Dendritic cell treated with granulocyte-macrophage colony-stimulating factor and Interleukin-4, amounts not matched to agents 40 ng/mL and 50 ng/mL, for 4 days (primary cell): Measurements from ENCODE around the gene INHBE.

Experiments
- H3K27ac Mint-ChIP-seq: one replicate; pipeline ENCODE4 v1.8.0; 2022; ENCODE audit warnings: mild to moderate bottlenecking, mixed read lengths
- H3K27me3 Mint-ChIP-seq: one replicate; pipeline ENCODE4 v1.8.0; 2022; ENCODE audit warnings: mild to moderate bottlenecking, mixed read lengths
- H3K36me3 Mint-ChIP-seq: one replicate; pipeline ENCODE4 v1.8.0; 2022; ENCODE audit warnings: low read depth, mixed read lengths
- H3K4me1 Mint-ChIP-seq: one replicate; pipeline ENCODE4 v1.8.0; 2022; ENCODE audit warnings: low read depth, mixed read lengths
- H3K4me3 Mint-ChIP-seq: one replicate; pipeline ENCODE4 v1.8.0; 2022; ENCODE audit warnings: mild to moderate bottlenecking, moderate library complexity, mixed read lengths
- H3K9me3 Mint-ChIP-seq: one replicate; pipeline ENCODE4 v1.8.0; 2022; ENCODE audit warnings: mixed read lengths
- intact Hi-C: fragments of 100-400 bp; cut with micrococcal nuclease; formaldehyde crosslinking; loops from one replicate; pipeline ENCODE4 v1.15.0; 2022

INHBE gene

DNA sequence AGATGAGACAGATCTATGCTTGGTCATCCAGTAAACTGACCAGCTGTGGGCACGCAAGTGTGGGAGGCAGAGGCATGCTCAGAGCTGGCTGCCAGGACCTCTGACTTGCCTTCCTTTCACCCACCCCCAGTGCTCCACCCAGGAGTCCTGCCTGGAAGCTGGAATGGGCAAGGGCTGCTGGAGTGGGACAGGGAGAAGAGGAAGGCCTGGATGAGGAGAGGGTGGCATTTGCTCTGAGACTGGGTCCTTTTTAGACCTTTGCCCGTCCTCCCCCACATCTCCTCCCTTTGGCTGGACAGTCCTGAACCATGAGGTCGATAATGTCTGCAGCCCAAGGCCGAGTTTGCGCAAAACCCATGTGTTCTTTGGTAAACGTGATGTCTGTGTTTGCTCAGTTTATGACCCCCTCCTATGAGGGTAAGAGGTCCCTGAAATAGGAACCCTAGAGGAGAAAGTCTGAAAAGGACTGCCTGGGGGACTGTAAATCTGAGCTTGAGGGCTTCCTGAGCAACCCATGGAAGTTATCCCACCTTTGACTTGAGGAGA is 3.8 kb upstream of the INHBE start:
- Mint-ChIP-seq H3K9me3 (no peaks in the 10 kb centered on the region), H3K36me3 (no peaks in the 10 kb centered on the region), H3K27me3 (peaks cover 13% of the 10 kb centered on the region), H3K4me1 (peaks cover 23% of the 10 kb centered on the region), H3K4me3 (no peak overlapping the region), H3K27ac (no peak overlapping the region)
- intact Hi-C loops, result loop anchor here (5.0 kb wide), 1 partner anchor 189 kb away; no protein-coding TSS in a partner anchor

GRCh38 chr12:57452181-57452936 is 2.7 kb upstream of the INHBE start:
- H3K36me3 Mint-ChIP-seq, result no peaks in the 10 kb centered on the region
- peaks cover 23% of the 10 kb centered on the region for H3K4me1 Mint-ChIP-seq
- no peak overlapping the region for H3K27ac Mint-ChIP-seq
- peaks cover 14% of the 10 kb centered on the region for H3K27me3 Mint-ChIP-seq
- intact Hi-C loops, result loop anchor here (2.0 to 5.0 kb wide), 2 partner anchors 146 to 190 kb away; no protein-coding TSS in a partner anchor
- no peak overlapping the region for H3K4me3 Mint-ChIP-seq
- H3K9me3 Mint-ChIP-seq, result no peaks in the 10 kb centered on the region

DNA sequence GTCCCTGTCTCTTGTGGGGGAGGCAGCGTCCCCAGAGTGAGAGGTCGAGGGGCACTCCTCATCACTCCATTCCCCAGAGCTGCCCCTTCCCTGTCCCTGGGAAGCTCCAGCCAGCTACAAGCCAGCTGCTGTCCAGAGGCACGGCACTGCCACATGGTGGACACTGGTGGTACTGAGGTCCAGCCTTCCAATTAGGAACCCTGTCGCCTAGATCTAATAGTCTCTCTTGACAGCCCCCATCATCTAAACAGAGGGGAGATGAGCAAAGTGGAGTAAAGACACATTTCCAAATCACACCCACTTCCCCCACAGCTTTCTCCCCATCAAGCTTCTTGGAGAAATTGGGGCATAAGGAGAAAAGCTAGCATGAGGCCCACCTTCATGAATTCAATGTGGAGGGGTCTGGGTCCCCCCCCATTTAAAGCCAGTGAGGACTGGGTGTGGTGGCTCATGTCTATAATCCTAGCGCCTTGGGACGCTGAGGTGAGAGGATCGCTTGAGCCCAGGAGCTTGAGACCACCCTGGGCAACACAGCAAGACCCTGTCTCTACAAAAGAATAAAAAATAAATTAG is 2.1 kb upstream of the INHBE start:
- peaks cover 14% of the 10 kb centered on the region for H3K27me3 Mint-ChIP-seq
- H3K4me1 Mint-ChIP-seq, result peaks cover 23% of the 10 kb centered on the region
- intact Hi-C loops, result loop anchor here (2.0 to 5.0 kb wide), 2 partner anchors 146 to 191 kb away; no protein-coding TSS in a partner anchor
- no peak overlapping the region for H3K27ac Mint-ChIP-seq
- H3K4me3 Mint-ChIP-seq, result no peak overlapping the region
- H3K36me3 Mint-ChIP-seq, result no peaks in the 10 kb centered on the region
- no peaks in the 10 kb centered on the region for H3K9me3 Mint-ChIP-seq

GRCh38 chr12:57454213-57454565 is 918 bp upstream of the INHBE start:
- Mint-ChIP-seq H3K27ac (no peak overlapping the region), H3K4me3 (no peak overlapping the region), H3K9me3 (no peaks in the 10 kb centered on the region), H3K4me1 (peaks cover 30% of the 10 kb centered on the region), H3K27me3 (peaks cover 14% of the 10 kb centered on the region), H3K36me3 (no peaks in the 10 kb centered on the region)
- intact Hi-C loops, result loop anchor here (5.0 kb wide), 1 partner anchor 192 kb away; no protein-coding TSS in a partner anchor

DNA sequence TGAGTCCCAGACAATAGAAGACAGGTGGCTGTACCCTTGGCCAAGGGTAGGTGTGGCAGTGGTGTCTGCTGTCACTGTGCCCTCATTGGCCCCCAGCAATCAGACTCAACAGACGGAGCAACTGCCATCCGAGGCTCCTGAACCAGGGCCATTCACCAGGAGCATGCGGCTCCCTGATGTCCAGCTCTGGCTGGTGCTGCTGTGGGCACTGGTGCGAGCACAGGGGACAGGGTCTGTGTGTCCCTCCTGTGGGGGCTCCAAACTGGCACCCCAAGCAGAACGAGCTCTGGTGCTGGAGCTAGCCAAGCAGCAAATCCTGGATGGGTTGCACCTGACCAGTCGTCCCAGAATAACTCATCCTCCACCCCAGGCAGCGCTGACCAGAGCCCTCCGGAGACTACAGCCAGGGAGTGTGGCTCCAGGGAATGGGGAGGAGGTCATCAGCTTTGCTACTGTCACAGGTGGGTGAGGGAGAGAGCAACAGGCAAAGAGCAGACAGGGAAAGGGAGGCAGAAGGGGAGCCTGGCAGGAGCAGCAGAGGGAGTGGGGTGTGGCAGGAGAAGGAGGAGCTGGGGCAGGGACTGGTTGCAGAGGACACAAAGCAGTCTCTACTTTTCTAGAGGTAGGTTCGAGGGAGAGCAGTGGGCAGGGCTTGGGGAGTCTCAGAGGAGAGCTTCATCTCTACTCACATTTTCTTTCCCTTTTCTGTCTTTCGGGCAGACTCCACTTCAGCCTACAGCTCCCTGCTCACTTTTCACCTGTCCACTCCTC is 452 bp downstream of the INHBE start:
- intact Hi-C loops, result no loop called here
- Mint-ChIP-seq H3K9me3 (no peaks in the 10 kb centered on the region), H3K27ac (no peak overlapping the region), H3K4me3 (no peak overlapping the region), H3K27me3 (peaks cover 22% of the 10 kb centered on the region), H3K4me1 (peaks cover 41% of the 10 kb centered on the region), H3K36me3 (no peaks in the 10 kb centered on the region)

DNA sequence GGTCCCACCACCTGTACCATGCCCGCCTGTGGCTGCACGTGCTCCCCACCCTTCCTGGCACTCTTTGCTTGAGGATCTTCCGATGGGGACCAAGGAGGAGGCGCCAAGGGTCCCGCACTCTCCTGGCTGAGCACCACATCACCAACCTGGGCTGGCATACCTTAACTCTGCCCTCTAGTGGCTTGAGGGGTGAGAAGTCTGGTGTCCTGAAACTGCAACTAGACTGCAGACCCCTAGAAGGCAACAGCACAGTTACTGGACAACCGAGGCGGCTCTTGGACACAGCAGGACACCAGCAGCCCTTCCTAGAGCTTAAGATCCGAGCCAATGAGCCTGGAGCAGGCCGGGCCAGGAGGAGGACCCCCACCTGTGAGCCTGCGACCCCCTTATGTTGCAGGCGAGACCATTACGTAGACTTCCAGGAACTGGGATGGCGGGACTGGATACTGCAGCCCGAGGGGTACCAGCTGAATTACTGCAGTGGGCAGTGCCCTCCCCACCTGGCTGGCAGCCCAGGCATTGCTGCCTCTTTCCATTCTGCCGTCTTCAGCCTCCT is 1.1 kb downstream of the INHBE start:
- peaks cover 47% of the 10 kb centered on the region for H3K4me1 Mint-ChIP-seq
- intact Hi-C loops, result no loop called here

DNA sequence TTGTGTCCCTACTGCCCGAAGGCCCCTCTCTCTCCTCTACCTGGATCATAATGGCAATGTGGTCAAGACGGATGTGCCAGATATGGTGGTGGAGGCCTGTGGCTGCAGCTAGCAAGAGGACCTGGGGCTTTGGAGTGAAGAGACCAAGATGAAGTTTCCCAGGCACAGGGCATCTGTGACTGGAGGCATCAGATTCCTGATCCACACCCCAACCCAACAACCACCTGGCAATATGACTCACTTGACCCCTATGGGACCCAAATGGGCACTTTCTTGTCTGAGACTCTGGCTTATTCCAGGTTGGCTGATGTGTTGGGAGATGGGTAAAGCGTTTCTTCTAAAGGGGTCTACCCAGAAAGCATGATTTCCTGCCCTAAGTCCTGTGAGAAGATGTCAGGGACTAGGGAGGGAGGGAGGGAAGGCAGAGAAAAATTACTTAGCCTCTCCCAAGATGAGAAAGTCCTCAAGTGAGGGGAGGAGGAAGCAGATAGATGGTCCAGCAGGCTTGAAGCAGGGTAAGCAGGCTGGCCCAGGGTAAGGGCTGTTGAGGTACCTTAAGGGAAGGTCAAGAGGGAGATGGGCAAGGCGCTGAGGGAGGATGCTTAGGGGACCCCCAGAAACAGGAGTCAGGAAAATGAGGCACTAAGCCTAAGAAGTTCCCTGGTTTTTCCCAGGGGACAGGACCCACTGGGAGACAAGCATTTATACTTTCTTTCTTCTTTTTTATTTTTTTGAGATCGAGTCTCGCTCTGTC is 1.8 kb downstream of the INHBE start:
- Mint-ChIP-seq H3K4me3 (no peak overlapping the region), H3K27me3 (peaks cover 35% of the 10 kb centered on the region), H3K36me3 (no peaks in the 10 kb centered on the region), H3K27ac (no peak overlapping the region), H3K4me1 (peaks cover 53% of the 10 kb centered on the region), H3K9me3 (no peaks in the 10 kb centered on the region)
- intact Hi-C loops, result no loop called here

More for the DNA sequence above, 1.1 kb downstream of the INHBE start:
- H3K36me3 Mint-ChIP-seq, result no peaks in the 10 kb centered on the region
- peaks cover 28% of the 10 kb centered on the region for H3K27me3 Mint-ChIP-seq
- H3K4me3 Mint-ChIP-seq, result no peak overlapping the region
- no peaks in the 10 kb centered on the region for H3K9me3 Mint-ChIP-seq
- no peak overlapping the region for H3K27ac Mint-ChIP-seq

DNA sequence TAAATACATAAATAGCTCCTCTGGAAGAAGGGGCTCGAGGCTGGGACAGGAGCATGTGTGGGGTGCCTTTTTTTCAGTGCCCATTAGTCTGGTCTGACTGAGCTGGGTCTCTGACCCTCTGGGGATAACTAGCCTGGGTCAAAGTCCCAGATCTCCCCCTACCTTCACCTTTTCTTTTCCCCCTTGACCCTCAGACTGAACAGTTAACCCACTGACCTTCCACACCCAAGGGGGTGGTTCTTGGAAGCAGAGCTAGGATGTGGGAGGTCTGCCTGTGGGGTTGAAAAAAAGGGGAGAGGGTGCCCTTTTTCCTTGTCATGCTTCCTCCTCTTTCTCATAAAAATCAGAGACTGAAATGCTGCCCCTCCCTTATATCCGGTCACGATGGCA is 3.6 kb downstream of the INHBE start:
- H3K36me3 Mint-ChIP-seq, result no peaks in the 10 kb centered on the region
- no peaks in the 10 kb centered on the region for H3K9me3 Mint-ChIP-seq
- H3K4me3 Mint-ChIP-seq, result peak overlapping the region; percentile 87
- intact Hi-C loops, result loop anchor here (2.0 kb wide), 2 partner anchors 18 to 162 kb away; no protein-coding TSS in a partner anchor
- H3K27me3 Mint-ChIP-seq, result peaks cover 38% of the 10 kb centered on the region
- peak overlapping the region; percentile 95 for H3K27ac Mint-ChIP-seq
- peaks cover 58% of the 10 kb centered on the region for H3K4me1 Mint-ChIP-seq

DNA sequence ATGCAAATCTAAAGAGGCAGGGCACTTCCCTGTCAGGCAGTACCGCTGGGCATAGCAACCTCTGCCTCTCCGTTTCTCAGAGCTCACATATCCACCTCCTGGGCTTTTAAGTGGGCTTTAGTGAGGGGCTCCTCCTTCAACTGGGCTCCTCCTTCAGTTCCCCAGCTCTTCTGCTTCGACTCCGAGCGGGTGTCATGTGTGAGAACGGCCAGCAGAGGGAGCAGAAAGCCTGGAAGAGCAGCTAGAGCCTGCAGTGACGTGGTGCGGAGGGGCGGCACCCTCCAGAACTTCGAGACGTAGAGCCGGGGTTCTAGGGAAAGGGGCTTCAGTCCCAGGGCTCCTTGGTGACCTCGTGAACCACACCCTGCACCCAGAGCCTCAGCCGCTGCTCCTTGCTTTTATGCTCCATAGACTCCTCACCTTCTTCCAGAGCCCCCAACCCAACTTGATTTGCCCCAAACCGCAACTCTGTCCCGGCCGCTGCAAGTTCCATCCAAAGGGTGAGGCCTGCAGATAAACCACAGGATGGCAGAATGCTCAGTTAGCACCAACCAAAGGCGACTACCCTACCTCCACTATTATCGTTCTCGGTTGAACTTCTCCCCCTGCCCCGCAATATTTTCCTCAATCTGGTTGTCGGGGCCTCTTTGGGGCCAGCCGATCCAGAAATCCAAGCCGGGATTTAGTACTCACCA is 4.1 kb downstream of the INHBE start:
- Mint-ChIP-seq H3K4me3 (peak overlapping the region; percentile 87), H3K27me3 (peaks cover 38% of the 10 kb centered on the region), H3K4me1 (peaks cover 64% of the 10 kb centered on the region), H3K36me3 (no peaks in the 10 kb centered on the region), H3K9me3 (no peaks in the 10 kb centered on the region), H3K27ac (peak overlapping the region; percentile 95)
- intact Hi-C loops, result loop anchor here (2.0 kb wide), 2 partner anchors 18 to 162 kb away; no protein-coding TSS in a partner anchor

GRCh38 chr12:57459750-57460467 is 4.8 kb downstream of the INHBE start, which contains the start of gene GLI1:
GLI1 (plus strand) TSS chr12:57459785; CDS start chr12:57463692, 3,907 bp downstream.
- Mint-ChIP-seq H3K27me3 (peaks cover 43% of the 10 kb centered on the region), H3K9me3 (no peaks in the 10 kb centered on the region), H3K4me3 (peak within 1 kb of the TSS; percentile 87), H3K36me3 (no peaks in the 10 kb centered on the region), H3K4me1 (peaks cover 66% of the 10 kb centered on the region), H3K27ac (peak within 1 kb of the TSS; percentile 95)
- intact Hi-C loops, result loop anchor here (2.0 kb wide), 2 partner anchors 17 to 161 kb away; no protein-coding TSS in a partner anchor

DNA sequence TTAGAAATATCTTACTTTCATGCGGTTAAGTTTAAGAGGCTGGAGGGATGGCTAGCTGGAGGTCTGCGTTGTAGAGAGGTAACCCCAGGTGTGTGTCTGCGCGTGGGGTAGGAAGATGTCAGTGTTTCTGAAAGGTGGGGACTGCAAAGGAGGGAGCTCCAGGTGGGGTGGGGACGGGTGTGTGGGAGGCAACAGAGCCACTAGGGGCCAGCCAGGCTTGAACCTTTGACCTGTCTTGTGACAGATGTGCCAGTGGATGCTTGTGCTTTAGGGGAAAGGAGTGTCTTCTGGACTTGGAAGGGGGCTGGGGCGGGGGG is 5.3 kb downstream of the INHBE start:
- H3K27ac Mint-ChIP-seq, result peak overlapping the region; percentile 95

DNA sequence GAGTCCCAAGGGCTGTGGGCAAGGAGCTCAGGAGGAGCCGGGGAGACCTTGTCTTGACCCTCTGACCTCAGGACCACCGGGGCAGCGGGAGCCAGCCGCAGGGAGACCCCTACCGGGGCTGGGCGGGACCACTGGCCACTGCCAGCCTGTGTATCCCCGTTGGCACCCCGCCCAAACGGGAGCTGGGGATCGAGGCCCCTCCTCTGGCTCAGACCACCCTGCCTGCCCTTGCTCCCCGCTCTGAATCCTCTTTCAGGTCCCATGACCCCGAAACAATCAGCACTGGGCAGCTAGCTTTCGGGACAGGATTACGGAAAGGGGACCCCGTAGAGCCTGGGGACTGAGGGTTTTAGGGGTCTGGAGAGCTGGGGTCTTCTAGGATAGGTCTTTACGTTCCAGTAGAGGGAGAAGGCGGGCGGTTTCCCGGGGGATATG is 5.8 kb downstream of the INHBE start:
- H3K27ac Mint-ChIP-seq, result no peak overlapping the region
- H3K4me3 Mint-ChIP-seq, result peak overlapping the region; percentile 85
- H3K4me1 Mint-ChIP-seq, result peaks cover 67% of the 10 kb centered on the region
- no peaks in the 10 kb centered on the region for H3K36me3 Mint-ChIP-seq
- intact Hi-C loops, result no loop called here
- peaks cover 41% of the 10 kb centered on the region for H3K27me3 Mint-ChIP-seq
- no peaks in the 10 kb centered on the region for H3K9me3 Mint-ChIP-seq

More for the DNA sequence above, 5.3 kb downstream of the INHBE start:
- Mint-ChIP-seq H3K36me3 (no peaks in the 10 kb centered on the region), H3K4me3 (peak overlapping the region; percentile 59), H3K9me3 (no peaks in the 10 kb centered on the region), H3K27me3 (peaks cover 43% of the 10 kb centered on the region), H3K4me1 (peaks cover 67% of the 10 kb centered on the region)
- intact Hi-C loops, result no loop called here
